IPS-NIHi11 (cell line): ENCODE results near the gene ZDHHC9.

Experiments used
- DNase-seq: peaks from one replicate; pipeline ENCODE4 v3.0.0; 2012; ENCODE audit warnings: mixed read lengths, low spot score

Gene ZDHHC9

DNA sequence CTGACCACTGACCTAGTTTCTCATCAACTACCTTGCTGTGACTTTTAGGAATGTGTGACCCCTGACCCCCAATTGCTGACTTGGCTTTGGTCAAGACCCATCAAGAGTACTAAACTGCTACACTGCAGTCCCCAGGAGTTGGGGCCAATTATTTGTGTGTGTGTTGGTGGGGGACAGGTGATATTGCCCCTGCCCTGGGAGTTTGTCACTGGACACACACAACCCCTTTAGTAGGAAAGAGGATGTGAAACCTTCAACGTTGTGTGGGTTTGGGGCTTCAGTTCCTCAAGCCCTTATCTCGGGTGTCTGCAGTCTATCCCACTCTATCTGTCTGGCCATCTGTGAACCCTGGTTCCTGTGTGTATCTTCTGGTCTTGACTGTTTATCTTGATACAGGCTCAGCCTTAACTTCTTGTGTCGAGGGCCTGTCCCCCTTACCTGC, 57.5 kb downstream of the ZDHHC9 start:
- DNase-seq, result no peak

DNA sequence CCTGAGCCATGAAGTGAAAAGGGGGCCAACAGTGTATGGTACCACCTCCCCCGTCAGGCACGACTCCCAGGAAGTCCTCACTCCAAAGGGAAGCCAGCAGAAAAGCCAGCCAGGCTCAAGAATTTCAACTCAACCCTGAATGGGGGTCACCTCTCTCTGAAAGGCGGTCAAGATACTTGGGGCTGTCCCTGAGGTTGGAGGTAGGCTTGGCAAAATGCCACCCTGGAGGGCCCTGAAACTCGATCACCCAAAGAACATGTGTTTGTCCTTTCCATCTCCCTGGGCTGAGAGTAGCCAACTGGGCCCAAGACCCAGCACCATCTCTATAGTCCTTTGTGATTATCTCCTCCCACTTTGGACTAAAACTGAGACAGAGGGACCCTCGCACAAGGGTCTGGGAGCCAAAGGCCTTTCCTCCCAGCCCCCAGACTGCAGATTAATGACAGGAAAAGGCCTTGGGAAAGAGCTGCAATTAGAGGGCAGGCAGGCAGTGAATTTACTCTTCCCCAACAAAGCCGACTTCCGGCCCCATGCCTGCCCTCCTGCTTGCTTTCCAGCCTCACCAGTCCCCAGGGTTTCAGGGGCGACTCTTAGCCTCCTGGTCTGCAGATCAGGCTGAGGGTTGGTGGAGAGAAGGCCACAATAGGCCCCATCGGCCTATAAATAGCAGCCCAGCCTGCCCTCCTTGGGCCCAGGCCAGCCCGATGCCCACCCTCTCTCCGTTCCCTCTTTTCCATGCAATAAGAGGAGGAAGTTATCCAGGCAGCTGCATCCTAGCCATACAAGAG, 58.3 kb downstream of the ZDHHC9 start:
- no peak for DNase-seq

DNA sequence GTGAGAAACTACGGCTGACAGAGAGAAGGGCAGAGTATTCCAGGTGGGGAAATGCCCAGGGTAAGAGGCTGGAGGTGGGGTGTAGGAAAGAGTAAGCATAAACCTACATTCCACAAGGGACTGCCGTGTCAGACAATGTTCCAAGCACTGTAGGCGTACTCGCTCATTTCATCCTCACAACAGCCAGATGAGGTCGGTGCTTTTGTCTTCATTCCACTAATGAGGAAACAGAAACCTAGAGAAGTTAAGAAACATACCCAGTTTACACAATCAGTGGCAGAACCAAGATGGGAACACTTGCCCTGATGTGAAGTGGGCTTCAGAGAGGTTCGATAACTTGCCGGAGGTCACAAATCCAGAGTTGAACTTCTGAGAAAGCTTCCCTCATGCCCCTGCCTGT, 59.3 kb downstream of the ZDHHC9 start:
- no peak for DNase-seq

DNA sequence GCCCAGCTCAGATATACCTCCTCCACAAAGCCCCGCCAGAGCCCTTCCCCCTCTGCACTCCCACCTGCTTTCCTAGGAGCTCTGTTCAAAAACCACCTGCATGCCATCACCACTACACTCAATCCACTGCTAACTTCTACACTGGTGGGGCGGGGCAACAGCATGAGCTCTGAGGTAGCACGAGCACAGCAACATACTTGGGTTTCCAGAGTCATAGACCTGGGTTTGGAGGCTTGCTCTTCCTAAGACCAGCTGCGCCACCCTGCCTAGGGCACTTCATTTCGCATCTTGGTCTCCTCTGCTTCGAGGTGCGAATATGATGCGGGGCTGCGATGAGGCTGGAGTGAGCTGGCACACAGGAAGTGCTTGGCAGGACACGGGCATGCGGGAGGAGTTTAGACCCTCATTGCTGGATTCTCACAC, 60.4 kb downstream of the ZDHHC9 start:
- DNase-seq, result no peak

DNA sequence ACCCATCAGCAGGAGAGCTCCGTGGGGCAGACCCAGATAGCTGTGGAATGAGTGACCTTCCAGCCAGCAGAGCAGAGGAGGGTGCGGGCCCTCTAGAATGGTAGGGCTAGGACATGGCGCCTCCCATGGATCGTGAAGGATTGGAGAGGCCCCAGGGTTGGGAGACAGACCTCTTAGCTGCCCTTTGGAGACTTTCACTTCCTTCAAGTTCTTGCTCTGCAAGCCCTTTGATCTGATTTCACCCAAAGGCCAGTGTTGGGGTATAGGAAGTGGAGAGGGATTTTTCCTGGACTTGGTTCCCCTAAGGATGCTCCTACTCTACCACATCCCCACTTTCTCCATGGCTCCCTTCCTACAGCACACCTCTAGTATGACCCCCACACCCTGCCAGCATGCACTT, 61.0 kb downstream of the ZDHHC9 start:
- no peak for DNase-seq

DNA sequence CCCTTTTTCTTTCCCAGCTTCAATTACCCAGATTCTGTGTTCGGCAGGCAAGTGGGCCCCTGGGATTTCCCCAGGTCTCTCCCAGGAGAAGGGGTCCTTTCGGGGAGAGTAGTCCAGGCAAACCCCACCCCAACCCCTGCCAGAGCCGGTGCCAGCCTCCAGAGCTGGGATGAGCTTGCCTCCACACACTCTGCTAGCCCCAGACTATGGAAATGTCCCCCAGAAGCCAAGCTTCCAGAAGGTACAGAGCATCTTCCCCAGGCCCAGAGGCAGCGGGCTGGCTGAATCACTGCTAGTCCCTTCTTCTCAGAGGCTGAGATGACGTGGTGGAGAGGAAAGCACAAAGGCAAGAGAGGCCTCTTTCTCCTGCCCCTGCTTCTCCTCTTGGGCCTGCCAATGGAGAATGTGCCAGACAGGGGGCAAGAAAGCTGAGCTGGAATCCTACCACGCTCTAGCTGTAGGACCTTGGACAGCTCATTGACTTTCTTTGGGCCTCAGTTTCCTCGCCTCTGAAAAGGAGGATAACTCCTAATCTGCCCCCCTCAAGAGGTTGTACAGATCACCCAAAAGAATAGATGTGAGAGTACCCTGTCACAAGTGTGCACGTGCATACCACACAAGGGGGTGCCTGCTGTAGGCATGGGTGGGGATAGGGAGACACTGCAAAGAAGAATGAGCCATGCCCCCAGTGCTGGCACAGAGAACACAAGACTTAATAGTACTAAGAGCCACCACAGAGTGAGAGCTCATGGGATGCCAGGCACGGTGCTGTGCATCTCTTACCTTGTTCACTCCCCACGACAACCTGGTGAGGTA, 61.8 kb downstream of the ZDHHC9 start:
- no peak for DNase-seq

DNA sequence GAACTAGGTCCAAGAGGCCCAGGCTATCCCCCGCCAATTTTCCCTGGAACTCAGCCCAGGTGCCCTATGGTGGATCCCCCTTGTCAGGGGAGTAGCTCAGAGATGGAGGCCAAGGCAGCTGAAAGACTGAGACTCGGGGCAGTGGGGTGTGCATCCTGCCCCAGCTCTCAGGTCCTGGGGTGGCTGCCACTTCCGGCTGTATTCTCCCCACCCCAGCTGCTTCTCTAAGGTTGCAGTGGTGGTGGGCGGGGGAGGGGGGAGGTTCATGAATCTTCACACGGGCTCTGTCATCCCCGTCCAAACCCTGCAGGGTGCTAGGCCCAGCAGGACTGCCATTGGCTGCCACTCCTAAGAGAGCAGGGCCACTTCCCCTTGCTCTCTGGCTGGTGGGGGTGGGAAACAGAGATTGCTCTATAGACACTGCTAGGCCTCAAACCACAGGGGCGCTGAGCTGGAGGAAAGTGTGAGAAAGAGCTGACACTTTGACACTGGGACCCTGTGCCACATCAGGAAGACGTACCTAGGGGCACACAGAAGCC, 62.5 kb downstream of the ZDHHC9 start:
- DNase-seq, result no peak

DNA sequence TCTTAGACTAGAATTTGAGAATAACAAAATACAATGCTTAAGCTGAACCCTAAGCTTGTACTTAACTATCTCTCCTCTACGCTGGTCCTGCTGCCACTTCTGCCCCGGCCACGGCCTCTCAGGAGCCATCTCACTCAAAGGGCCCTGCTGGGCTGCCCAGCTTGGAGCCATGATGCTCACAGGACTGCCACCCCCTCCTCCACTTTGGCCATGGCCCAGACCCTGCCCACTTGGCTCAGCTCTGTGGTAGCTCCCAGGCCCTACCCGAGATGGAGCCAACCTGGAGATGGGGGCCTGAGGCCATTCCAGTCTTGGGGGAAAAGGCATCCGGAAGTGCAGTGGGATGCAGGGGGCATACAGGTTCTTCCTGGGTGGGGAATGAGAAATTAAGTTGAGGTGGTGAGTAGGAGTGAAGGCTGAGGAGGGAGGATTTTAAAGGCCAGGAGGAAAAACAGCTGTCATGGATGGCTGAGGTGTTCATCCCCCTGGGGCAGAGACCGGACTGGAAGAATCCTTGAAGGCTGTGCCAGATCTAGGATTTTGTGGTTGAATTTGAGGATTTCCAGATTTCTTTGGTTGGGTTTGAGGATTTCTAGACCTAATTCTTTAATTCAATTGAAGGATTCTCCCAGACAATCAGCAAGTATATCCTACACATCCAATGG, 63.1 kb downstream of the ZDHHC9 start:
- DNase-seq, result no peak

DNA sequence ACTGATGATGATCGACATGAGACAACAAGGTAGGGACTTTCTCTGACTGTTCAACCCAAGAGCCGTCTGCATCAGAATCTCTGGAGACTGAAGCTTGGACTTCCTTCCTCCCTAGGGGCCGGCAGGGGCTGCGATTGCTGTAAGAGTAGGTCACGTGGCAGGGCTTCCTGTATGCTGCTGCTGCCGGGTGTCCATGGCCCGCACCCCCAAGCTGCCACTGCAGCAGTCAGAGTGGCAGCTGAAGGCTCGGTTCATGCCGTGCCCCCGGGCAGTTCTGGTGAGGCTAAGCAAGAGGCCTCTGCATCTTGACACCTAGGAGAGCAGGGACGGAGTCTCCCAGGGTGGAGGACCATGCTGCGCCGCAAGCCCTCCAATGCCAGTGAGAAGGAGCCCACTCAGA, 63.9 kb downstream of the ZDHHC9 start, which contains the start of gene SASH3:
Gene SASH3, plus strand, starts transcription at position 203 of the 400 bp plus-strand sequence. Its CDS starts 149 bp downstream, at position 352.
- DNase-seq, result no peak

DNA sequence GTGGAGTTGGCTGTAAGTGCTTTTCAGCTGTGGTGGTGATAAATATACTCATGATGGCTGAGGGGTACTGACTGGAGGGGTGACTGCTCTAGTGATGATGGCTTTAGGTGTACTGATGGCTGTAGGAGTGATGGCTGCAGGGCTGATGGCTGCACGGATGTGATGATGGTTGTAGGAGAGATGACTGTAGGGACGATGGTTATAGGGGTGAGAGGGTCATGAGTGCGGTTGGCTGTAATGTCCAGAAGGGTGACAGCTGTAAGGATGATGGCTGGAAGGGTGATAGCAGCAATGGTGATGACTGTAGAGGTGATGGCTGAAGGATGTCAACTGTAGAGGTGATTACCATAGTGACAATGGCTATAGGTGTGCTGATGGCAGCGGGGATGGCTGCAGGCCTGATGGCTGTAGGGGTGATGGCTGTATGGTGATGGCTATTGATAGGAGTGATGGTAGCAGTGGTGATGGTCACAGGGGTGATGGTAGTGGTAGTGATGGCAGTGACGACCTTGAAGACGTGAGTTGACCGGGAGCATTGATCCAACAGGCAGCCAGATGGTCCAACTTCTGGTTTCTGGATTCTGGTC, 64.5 kb downstream of the ZDHHC9 start:
- no peak for DNase-seq

DNA sequence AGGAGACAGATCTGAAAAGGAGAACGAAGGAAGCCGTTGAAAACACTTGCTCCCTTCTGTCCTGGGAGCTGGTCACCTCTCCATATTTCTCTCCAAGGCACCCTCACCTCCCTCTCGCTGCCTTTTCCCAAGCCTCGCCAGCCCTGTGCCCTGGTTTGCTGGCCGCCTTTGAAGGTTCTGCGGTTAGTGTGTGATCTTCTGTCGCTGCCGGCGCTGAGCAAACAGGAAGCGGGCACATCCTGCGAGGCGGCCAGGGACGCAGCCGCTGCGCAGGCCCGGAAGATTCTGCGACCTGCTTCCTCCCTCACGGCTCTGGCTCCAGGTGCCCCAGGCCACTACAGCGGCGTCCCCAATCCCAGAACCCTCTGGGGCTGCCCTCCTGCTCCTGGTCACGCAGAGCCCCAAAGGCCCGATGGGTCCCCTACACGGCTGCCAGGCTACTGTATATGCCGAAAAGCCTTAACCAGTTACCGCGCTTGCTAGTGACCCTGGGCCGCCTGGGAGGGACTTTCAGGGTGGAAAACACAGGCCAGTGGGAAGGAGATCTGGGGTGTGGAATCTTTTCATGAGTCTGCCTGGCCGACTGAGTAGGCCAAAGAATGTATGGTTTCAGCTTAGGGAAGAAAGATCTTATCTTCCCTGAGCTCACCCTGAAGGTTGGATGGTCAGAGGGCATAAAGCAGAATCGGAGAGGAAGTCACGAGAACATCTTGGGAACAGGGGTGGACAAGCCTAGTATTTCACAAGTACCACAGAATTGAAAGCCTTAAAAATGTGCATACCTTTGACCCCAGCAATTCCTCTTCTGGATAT, 66.3 kb downstream of the ZDHHC9 start:
- no peak for DNase-seq

DNA sequence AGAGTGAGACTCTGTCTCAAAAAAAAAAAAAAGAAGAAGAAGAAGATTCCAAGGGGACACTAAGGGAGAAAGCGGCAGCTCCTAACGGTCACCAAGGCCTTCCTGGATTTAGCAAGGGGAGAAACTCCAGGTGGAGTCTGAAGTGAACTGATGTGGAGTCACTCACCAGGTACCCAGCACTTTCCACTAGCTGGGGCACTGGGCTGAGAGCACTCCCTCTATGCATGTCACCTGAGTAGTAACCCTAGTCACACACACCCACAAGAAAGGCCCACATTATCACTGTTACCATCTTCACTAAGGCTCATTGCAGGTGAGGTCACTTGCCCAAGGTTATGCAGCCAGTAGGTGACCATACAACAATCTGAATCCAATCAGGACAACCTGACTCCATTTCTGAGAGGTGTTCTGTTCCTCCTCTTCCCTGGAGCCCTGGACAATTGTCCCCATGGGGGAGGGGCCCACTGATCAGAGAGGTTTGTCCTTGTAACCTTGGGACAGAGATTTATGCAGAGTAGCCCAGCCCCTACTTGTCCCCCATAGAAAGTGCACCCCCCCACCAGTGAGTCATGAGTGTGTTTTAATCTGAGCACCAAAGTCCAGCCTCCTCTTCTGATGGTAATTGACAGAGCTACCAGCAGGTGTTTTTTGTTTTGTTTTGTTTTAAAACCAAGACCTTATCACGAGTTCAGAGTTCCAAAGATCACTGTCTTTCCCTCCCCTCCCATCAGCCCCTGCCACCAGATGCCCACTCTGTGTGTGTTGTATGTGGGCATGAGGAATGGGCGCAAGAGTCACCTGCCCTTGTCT, 69.8 kb downstream of the ZDHHC9 start:
- DNase-seq, result no peak

DNA sequence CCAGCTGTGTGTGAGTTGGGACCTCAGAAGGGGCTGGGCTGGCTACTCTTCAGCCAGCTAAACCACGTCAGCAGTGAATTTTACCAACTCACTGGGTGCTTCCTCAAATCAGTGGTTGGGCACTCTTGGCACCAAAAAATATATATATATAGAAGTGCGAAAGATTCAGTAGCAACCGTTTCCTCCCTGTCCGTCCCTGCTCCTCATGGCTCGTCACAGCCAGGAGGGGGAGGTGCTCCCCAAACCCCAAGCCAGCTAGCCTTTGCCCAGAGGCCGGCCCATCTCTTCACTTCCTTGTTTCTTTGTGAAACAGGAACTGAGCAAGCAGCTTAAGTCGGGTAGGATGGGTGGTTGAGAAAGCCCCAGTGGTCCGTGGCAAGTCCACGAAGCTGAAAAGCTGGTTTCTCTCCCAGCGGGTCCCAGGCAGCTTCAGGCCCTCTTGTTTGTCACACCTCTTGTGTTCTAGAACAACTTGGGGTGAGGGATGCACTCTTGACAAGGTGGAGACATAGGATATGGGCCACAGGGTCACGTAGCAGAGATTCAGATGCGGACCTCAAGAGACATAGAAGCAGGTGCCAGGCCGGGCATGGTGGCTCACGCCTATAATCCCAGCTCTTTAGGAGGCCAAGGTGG, 70.8 kb downstream of the ZDHHC9 start:
- no peak for DNase-seq

DNA sequence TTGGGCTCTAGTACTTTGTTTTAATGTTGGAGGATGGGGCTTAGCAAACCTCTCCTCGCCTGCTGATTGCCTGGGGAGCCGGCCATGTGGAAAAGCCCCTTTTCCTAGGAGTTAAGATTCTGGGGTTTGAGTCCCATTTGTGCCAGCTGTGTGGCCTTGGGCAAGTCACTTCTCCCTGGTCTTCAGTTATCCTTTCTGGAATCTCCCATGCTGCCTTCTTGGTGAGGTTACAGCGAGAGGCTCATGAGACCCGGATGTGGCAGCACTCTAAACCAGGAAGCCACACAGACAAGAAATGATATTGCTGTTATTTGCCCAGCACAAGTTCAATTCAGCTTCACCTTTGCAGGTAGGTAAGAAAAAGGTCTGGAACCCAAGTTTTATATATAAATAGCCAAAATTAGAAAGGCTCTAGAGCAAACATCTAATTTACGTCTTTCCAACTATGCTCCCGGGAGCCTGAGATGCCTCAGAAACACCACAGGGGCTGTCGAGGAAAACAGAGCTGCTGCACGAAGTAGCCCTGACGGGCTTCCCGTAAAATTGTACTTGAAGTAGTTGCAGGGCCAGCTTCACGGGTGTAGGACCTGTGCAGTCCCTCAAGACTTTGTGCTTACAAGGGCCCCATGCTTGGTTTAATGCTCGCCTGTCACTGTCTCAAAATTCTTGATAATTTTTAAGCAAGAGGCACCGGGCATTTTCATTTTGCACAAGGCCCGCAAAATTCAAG, 72.3 kb downstream of the ZDHHC9 start:
- DNase-seq, result no peak

DNA sequence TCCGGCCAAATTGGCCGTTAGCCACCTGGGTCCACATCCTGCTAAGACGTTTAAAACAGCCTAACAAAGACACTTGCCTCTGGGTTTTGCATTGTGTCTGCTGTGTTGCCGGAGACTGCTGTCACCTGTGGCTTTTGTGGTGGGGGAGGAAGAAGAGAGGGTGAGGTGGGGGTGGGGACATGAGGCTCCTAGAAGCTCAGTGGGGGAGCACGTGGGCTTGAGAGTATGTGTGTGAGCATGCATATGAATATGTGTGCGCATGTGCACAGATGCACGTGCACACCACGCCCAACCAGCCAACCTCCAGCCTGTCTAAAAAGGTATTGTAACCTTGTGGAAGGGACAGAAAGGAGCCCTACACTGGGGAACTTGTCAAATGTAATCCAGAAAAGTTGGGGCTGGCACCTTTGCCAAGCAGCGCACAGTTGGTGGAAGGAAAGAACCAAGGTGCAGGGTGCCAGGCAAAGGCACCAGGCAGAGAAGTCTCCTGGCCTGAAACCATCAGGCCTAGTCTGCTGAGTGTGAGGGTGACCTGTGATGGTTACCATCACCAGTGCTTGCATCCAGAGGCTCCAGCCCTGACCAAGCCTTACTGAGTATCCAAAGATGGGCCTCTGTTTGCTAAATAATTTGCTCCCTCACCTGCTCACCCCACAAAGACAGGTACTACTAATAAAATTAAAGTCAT, 74.1 kb downstream of the ZDHHC9 start:
- no peak for DNase-seq

DNA sequence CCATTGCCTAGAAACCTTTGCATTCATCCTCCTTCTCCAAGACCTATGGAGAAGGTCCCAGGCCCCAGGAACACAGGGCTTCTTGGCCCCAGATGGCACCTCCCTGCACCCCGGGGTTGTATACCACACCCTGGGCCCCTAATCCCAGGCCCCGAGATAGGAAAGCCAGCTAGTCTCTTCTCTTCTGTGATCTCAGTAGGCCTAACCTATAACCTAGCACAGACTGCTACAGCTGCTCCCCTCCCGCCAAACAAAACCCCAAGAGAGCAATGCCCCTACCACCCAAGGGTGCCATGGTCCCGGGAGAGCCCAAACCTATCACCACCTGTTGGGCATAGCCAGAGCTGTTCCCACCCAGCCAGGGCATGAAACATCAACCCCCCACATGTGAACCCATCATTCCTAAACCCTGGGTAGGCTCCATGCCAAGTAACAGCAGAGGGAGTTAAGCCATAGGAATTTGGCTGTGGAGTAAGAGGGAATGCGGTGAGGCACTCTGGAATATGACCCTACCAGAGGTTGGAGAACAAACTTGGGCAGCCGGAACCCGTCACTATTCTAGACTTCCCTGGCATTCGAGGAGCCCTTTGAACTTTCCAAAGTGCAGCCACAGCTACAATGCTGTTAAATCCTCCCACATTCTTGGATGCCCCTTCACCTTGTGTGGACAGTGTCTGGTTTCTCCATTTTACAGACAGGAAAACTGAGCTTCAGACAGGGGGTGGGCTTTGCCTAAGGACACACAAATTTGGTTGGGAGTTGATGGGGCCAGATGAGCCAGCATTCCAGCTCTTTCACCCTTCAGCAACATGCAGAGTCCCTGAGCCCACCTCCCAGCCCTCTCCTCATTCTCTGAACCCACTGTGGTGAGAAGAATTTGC, 74.9 kb downstream of the ZDHHC9 start:
- DNase-seq, result no peak

DNA sequence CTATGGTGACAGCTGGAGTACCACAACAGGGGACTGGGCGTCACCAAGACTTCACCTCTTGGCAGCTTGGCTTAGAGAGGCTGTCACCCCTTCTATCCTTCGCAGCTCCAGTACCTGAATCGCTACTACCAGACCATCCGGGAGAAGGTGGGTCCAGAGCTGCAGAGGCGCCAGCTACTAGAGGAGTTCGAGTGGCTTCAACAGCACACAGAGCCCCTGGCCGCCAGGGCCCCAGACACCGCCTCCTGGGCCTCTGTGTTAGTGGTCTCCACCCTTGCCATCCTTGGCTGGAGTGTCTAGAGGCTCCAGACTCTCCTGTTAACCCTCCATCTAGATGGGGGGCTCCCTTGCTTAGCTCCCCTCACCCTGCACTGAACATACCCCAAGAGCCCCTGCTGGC, 75.5 kb downstream of the ZDHHC9 start:
- DNase-seq, result no peak
